ENCODE data around the gene EPB41L3.

EPB41L3 gene

DNA sequence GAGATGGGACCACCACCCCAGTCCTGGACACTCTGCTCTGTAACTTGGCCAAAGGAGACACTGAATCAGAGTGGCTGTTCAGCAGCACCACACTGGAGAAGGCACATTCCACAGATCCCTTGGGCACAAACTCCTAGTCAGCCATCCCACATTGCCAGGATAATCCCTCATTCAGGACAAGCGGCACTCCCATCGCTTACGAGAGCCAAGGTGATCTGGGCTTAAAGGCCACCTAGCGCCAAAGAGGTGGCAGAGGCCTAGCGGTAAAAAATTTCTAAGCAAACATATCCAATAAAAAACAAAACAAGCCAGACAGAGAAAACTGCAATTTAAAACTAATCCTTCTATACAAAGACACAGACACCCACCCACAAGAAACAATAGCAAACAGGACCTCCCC, 62.2 kb downstream of the EPB41L3 start:
- 0 out of 2 replicates have a peak, but pooled peaks have one; percentile 9 for TF ChIP-seq CTCF (IDR thresholded peaks at IDR 0.05)
- TF ChIP-seq ZFX (IDR thresholded peaks at IDR 0.05; ENCODE audit: borderline replicate concordance): no peak

DNA sequence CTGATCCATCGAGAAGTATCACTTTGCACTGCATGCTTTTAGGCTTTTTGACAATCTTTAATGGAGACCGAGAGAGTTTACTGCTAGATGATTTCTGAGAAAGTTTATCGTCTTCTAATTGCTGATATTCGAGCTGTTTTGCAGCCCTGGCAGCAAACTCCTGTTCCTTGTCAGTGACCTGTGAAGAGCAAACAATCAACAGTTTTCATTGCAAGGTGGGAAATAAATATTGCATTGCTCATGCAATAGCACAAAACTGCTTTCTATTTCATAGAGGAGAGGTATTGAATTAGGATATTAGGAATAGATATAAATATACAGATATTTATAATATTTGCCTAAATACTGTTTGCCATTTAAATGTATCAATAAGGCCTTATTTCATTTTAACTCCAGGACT, 65.5 kb downstream of the EPB41L3 start:
- H3K27ac ChIP-seq: no peak overlapping the region
- TF ChIP-seq CTCF (IDR thresholded peaks at IDR 0.05) (no peak), ZFX (IDR thresholded peaks at IDR 0.05; ENCODE audit: borderline replicate concordance) (no peak)

More for the DNA sequence above, 62.2 kb downstream of the EPB41L3 start:
- no peak overlapping the region for H3K27ac ChIP-seq

GRCh38 chr18:5476961-5477800, 66.6 kb downstream of the EPB41L3 start:
- no peak for TF ChIP-seq ZFX (IDR thresholded peaks at IDR 0.05; ENCODE audit: borderline replicate concordance)
- TF ChIP-seq CTCF (IDR thresholded peaks at IDR 0.05): no peak

DNA sequence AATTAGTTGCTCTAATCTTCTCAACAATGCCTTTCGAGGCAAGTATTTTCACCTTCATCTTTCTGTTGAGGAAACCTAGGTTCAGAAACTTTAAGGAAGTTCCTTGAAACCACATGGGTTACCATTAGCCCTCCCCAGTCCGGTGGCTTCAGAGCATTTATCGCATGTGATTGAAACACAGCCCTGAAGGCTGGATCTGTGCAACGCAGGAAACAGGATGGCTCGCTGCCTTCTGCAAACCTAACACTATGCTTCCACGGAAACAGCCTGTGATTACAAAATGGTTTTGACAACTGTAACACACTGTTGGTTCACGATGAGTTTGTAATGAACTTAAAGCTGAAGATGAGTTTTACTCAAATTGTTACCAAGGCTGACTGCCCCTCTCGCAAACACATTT, 68.5 kb downstream of the EPB41L3 start:
- H3K27ac ChIP-seq: no peak overlapping the region
- no peak for TF ChIP-seq ZFX (IDR thresholded peaks at IDR 0.05; ENCODE audit: borderline replicate concordance)
- no peak for TF ChIP-seq CTCF (IDR thresholded peaks at IDR 0.05)

More at GRCh38 chr18:5476961-5477800, 66.6 kb downstream of the EPB41L3 start:
- no peak overlapping the region for H3K27ac ChIP-seq

DNA sequence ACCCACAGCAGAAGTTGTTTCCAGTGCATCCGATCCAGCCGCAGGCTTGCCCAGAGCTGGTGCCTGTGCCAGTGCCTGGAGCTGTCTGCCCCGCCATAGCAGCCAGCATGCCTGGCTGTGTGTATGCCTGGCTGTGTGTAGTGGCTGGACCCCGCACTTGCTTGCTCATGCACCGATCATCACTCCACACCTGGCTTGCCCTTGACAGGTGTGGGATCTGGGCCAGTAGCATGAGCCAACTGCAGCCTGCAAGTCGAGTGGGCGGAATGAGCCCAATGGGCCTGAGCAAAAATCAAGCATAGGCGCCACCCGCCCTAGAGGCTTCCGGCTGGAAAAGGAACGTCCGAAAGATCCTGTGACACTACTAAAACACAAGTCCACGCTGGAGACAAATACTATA, 74.5 kb downstream of the EPB41L3 start:
- no peak overlapping the region for H3K27ac ChIP-seq
- TF ChIP-seq CTCF (IDR thresholded peaks at IDR 0.05) (no peak), ZFX (IDR thresholded peaks at IDR 0.05; ENCODE audit: borderline replicate concordance) (no peak)

GRCh38 chr18:5468394-5468793, 75.4 kb downstream of the EPB41L3 start:
- no peak overlapping the region for H3K27ac ChIP-seq
- TF ChIP-seq CTCF (IDR thresholded peaks at IDR 0.05) (no peak), ZFX (IDR thresholded peaks at IDR 0.05; ENCODE audit: borderline replicate concordance) (no peak)

DNA sequence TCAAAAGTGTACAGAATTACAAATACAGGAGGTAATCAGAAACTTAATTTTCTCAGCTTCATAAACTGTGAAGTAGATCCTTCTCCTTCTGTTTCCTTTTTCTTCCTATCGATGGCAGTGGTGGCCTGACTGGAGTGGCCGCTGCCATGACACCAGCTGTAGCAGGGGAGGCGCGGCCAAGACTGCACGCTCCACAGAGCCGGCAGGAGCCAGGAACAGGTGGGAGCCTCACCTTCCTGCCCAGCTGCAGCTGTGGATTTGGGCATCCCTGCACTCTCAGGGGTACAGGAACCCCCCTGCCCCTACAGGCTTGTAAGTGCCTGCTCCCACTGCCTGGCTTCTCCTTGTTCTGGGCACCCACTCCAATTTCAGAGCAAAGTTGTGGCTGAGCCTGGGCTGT, 76.1 kb downstream of the EPB41L3 start:
- no peak for TF ChIP-seq ZFX (IDR thresholded peaks at IDR 0.05; ENCODE audit: borderline replicate concordance)
- TF ChIP-seq CTCF (IDR thresholded peaks at IDR 0.05): no peak
- no peak overlapping the region for H3K27ac ChIP-seq

Data from 22Rv1 (cell line).